Esophagus (tissue), 2 donors: ENCODE data around the gene INPP4B. TPM values are rescaled to one million over a fixed set of nuclear protein-coding genes. Genes with fewer than 3 reads are reported as not detected.

ENCODE experiments used
- H3K27ac ChIP-seq, 2 donors: one replicate each; pipeline ENCODE4 v1.5.1; 2013; ENCODE audit warnings: low read depth in 2 of 2, mild to moderate bottlenecking in 2 of 2, inconsistent platforms in 1 of 2, low read length in 1 of 2, moderate library complexity in 1 of 2
- H3K27me3 ChIP-seq, 2 donors: one replicate each; pipeline ENCODE4 v1.6.1; 2013; ENCODE audit warnings: low read length in 2 of 2, control low read depth in 1 of 2, mild to moderate bottlenecking in 1 of 2; ENCODE audit not compliant: insufficient read depth in 2 of 2, control insufficient read depth in 1 of 2
- H3K36me3 ChIP-seq, 2 donors: one replicate each; pipeline ENCODE4 v1.6.1; 2013; ENCODE audit warnings: low read length in 1 of 2; ENCODE audit not compliant: control insufficient read depth in 2 of 2, insufficient read depth in 2 of 2
- H3K4me1 ChIP-seq, 2 donors: one replicate each; pipeline ENCODE4 v1.6.1; 2013; ENCODE audit warnings: low read length in 1 of 2; ENCODE audit not compliant: control insufficient read depth in 2 of 2, insufficient read depth in 2 of 2
- H3K4me3 ChIP-seq, 2 donors: one replicate each; pipeline ENCODE4 v1.5.1; 2013; ENCODE audit warnings: low read length in 2 of 2, mild to moderate bottlenecking in 2 of 2, low read depth in 1 of 2, moderate library complexity in 1 of 2
- H3K9me3 ChIP-seq, 2 donors: one replicate each; pipeline ENCODE4 v1.6.1; 2013; ENCODE audit warnings: mild to moderate bottlenecking in 2 of 2, low read depth in 1 of 2, low read length in 1 of 2, moderate library complexity in 1 of 2; ENCODE audit not compliant: control insufficient read depth in 2 of 2, insufficient read depth in 1 of 2
- WGBS, 2 donors: extraction: QIAGEN DNeasy Blood & Tissue Kit; methylation state at CpG; one replicate each; pipeline ENCODE4 v1.1.7; 2013; 5-methylcytosine and 5-hydroxymethylcytosine counted together
- polyA plus RNA-seq, 2 donors: library from polyadenylated mRNA; stranded (reverse); fragments of 200-250 nt; gene quantifications; one replicate each; pipeline ENCODE4 v1.2.3, GENCODE V29; 2013
- donor health status: healthy with polysubstance abuse.
- donor health status: Bipolar disorder and iron deficiency.

The INPP4B gene
- polyA plus RNA-seq, 2 donors = 2.5 to 4.4 TPM

DNA sequence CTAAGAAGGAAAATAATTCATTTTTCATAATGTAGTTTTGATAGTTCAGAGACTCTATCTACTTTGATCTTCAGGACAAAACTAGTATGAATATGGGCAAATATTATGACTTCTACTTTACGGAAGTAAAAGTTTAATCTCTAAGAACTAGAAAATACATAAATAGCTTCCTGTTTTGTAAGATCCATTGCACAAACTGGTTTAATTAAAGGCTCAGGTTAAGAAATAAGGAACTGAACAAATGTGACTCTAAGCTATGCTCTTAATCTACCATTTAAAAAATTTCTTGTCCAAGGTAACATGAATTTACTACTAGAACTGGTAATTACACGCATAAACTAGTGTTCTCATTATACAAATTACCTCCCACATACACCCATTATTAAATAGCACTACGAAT lies 360.6 kb downstream of the INPP4B start:
- Histone ChIP-seq H3K27ac (no peak overlapping the region), H3K27me3 (no peaks in the 10 kb centered on the region), H3K9me3 (no peaks in the 10 kb centered on the region), H3K4me3 (no peak overlapping the region), H3K36me3 (no peaks in the 10 kb centered on the region), H3K4me1 (no peaks in the 10 kb centered on the region)
- 73 to 76% methylated on average over 3 of the region's 3 CpGs for WGBS, 2 donors

GRCh38 chr4:142480244-142480643 lies 365.9 kb downstream of the INPP4B start:
- Histone ChIP-seq H3K27me3 (no peaks in the 10 kb centered on the region), H3K36me3 (no peaks in the 10 kb centered on the region), H3K4me1 (no peaks in the 10 kb centered on the region), H3K27ac (no peak overlapping the region), H3K9me3 (no peaks in the 10 kb centered on the region), H3K4me3 (no peak overlapping the region)
- WGBS, 2 donors = 87 to 97% methylated on average over 1 of the region's 1 CpG

DNA sequence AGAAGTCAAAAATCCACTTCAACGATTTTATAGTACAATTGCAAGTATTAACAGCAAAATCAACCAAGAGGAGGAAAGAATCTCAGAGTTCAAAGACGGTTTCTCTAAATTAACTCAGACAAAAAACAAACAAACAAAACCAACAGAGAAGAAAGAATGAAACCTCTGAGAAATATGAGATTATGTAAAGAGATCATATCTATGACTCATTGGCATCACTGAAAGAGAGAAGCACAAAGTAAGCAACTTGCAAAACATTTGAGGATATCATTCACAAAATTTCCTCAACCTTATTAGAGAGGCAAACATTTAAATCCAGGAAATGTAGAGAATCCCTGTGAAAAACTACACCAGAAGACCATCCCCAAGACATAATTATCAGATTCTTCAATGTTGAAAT lies 370.4 kb downstream of the INPP4B start:
- no peaks in the 10 kb centered on the region for H3K36me3 ChIP-seq
- 63 to 66% methylated on average over 2 of the region's 2 CpGs for WGBS, 2 donors

DNA sequence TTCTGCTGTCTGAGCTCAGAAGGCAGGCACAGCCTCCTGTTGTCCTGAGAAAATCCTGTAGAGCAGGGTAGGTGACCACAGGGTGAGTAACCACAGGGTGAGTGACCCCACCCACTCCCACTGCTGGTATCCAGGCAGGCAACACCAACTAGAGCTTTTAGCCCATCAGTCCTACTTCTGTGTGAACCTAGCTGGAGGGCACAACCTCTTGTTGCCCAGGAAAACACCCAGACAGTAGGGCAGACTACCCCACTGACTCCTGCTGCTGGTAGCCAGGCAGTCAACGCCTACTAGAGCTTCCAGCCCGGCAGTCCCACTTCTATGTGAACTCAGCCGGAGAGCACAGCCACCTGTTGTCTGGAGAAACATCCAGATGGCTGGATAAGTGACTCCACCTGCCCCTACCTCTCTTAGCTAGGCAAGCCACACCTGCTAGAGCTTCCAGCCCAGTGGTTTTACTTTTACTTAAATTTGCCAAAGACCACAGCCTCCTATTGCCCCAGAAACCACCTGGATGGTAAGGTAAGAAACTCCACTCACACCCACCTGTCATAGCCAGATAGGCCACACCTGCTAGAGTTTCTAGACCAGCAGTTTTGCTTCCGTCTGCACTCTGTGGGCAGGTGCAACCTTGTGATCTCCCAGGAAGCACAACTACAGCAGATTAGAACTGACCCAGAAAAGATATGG lies 371.6 kb downstream of the INPP4B start:
- H3K36me3 ChIP-seq = no peaks in the 10 kb centered on the region
- H3K27me3 ChIP-seq = no peaks in the 10 kb centered on the region
- H3K4me3 ChIP-seq = peak overlapping the region in 1 of 2 donors; percentile 44
- H3K4me1 ChIP-seq = peaks cover 0 to 9% of the 10 kb centered on the region in 2 donors
- peak overlapping the region; percentile 89 to 91 for H3K27ac ChIP-seq
- WGBS, 2 donors = 79 to 84% methylated on average over 4 of the region's 4 CpGs
- peaks cover 0 to 2% of the 10 kb centered on the region in 2 donors for H3K9me3 ChIP-seq

More for the DNA sequence above, 370.4 kb downstream of the INPP4B start:
- Histone ChIP-seq H3K4me1 (peaks cover 0 to 9% of the 10 kb centered on the region in 2 donors), H3K27ac (no peak overlapping the region), H3K9me3 (peaks cover 0 to 2% of the 10 kb centered on the region in 2 donors), H3K27me3 (no peaks in the 10 kb centered on the region), H3K4me3 (no peak overlapping the region)

- WGBS, 2 donors = 80 to 83% methylated on average over 4 of the region's 4 CpGs
- H3K36me3 ChIP-seq = no peaks in the 10 kb centered on the region
- peaks cover 0 to 2% of the 10 kb centered on the region in 2 donors for H3K9me3 ChIP-seq
- H3K4me3 ChIP-seq = peak overlapping the region; percentile 12 to 44
- H3K4me1 ChIP-seq = peaks cover 0 to 9% of the 10 kb centered on the region in 2 donors
- H3K27ac ChIP-seq = peak overlapping the region; percentile 89
- no peaks in the 10 kb centered on the region for H3K27me3 ChIP-seq
Measured at GRCh38 chr4:142473960-142474338, 372.2 kb downstream of the INPP4B start.

GRCh38 chr4:142473218-142473959 lies 372.7 kb downstream of the INPP4B start:
- no peaks in the 10 kb centered on the region for H3K27me3 ChIP-seq
- 71 to 73% methylated on average over 5 of the region's 5 CpGs for WGBS, 2 donors
- H3K4me3 ChIP-seq = peak overlapping the region; percentile 31 to 44
- H3K36me3 ChIP-seq = no peaks in the 10 kb centered on the region
- peaks cover 0 to 9% of the 10 kb centered on the region in 2 donors for H3K4me1 ChIP-seq
- H3K27ac ChIP-seq = peak overlapping the region; percentile 89
- peaks cover 0 to 2% of the 10 kb centered on the region in 2 donors for H3K9me3 ChIP-seq

GRCh38 chr4:142467088-142467487 lies 379.0 kb downstream of the INPP4B start:
- Histone ChIP-seq H3K4me3 (no peak overlapping the region), H3K36me3 (no peaks in the 10 kb centered on the region), H3K27ac (no peak overlapping the region), H3K9me3 (no peaks in the 10 kb centered on the region), H3K4me1 (no peaks in the 10 kb centered on the region), H3K27me3 (no peaks in the 10 kb centered on the region)
- WGBS, 2 donors = 92 to 98% methylated on average over 4 of the region's 4 CpGs

DNA sequence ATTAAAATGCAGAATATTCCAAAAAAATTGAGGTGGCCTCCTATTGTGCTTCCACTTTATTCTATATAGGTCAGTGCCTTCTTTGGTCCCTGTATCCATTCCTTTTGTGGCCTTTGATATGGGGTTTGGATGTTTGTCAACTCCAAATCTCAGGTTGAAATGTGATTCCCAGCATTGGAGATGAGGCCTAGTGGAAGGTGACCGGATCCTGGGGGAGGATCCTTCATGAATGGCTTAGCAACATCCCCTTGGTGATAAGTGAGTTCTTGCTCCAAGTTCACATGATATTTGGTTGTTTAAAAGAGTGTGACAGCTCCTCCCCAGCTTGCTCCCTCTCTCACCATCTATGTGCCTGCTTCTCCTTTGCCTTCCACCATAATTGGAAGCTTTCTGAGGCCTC lies 380.6 kb downstream of the INPP4B start:
- Histone ChIP-seq H3K36me3 (no peaks in the 10 kb centered on the region), H3K4me1 (no peaks in the 10 kb centered on the region), H3K9me3 (no peaks in the 10 kb centered on the region), H3K27ac (no peak overlapping the region), H3K4me3 (no peak overlapping the region), H3K27me3 (no peaks in the 10 kb centered on the region)
- WGBS, 2 donors = 95 to 97% methylated on average over 1 of the region's 1 CpG

DNA sequence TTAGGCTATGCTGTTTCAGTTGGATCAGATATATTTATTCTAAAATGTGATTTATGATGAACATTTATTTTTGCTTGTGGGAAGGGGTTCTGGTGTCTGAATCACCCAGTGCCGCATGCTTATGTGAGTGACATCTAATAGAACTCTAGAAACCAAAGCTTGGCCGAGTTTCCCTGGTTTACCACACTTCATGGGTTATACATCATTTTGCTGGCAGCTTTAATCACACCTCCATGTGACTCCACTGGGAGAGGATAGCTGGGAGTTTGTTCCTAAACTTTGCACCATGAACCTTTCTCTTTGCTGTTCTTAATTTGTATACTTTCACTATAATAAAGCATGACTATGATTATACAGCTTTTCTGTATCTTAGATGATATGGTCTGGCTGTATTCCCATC lies 382.9 kb downstream of the INPP4B start:
- no peaks in the 10 kb centered on the region for H3K9me3 ChIP-seq
- H3K4me1 ChIP-seq = no peaks in the 10 kb centered on the region
- H3K27ac ChIP-seq = no peak overlapping the region
- no peaks in the 10 kb centered on the region for H3K36me3 ChIP-seq
- no peak overlapping the region for H3K4me3 ChIP-seq
- no peaks in the 10 kb centered on the region for H3K27me3 ChIP-seq
- 45 to 50% methylated on average over 2 of the region's 2 CpGs for WGBS, 2 donors
